Sigmoid colon (tissue), 7 donors: ENCODE measurements around the gene AP5Z1. TPM values are rescaled to one million over a fixed set of nuclear protein-coding genes. Genes with fewer than 3 reads are reported as not detected.

Experiments used
- DNase-seq: peaks from one replicate; pipeline ENCODE4 v3.0.0-alpha.2; 2019
- H3K27ac ChIP-seq, 4 donors: fragments of 200-600 bp; sonication (generic); one replicate each; pipeline ENCODE4 v1.5.1; 2016 to 2019; ENCODE audit warnings: mild to moderate bottlenecking in 1 of 4
- H3K27me3 ChIP-seq, 3 donors: fragments of 200-600 bp; sonication (generic); one replicate each; pipeline ENCODE4 v1.5.1; 2019; ENCODE audit warnings: mild to moderate bottlenecking in 1 of 3
- H3K36me3 ChIP-seq, 4 donors: fragments of 200-600 bp; sonication (generic); one replicate each; pipeline ENCODE4 v1.5.1; 2016 to 2019
- H3K4me1 ChIP-seq, 4 donors: fragments of 200-600 bp; sonication (generic); one replicate each; pipeline ENCODE4 v1.5.1; 2017 to 2019
- H3K4me3 ChIP-seq, 4 donors: fragments of 200-600 bp; sonication (generic); one replicate each; pipeline ENCODE4 v1.5.1; 2017 to 2019; ENCODE audit warnings: mild to moderate bottlenecking in 2 of 4, moderate library complexity in 1 of 4
- H3K9me3 ChIP-seq, 4 donors: fragments of 200-600 bp in 3 of 4; sonication (generic) in 3 of 4; one replicate each; pipeline versions ENCODE4 v1.5.1 to v1.6.1; 2013 to 2019
- EP300 ChIP-seq, 4 donors: sonication (generic); formaldehyde crosslinking; IDR thresholded peaks; one replicate each; pipeline ENCODE4 v1.6.1; 2017; ENCODE audit warnings: antibody characterized with exemption in 4 of 4
- POLR2A ChIP-seq, 2 donors: fragments of 450-650 bp; IDR thresholded peaks; one replicate each; pipeline ENCODE4 v1.6.1; 2016; ENCODE audit warnings: antibody characterized with exemption in 2 of 2, mild to moderate bottlenecking in 2 of 2, moderate library complexity in 2 of 2
- POLR2AphosphoS5 ChIP-seq, 4 donors: sonication (generic); formaldehyde crosslinking; IDR thresholded peaks; one replicate each; pipeline ENCODE4 v1.6.1; 2017; ENCODE audit warnings: antibody characterized with exemption in 4 of 4
- WGBS, 2 donors: extraction: QIAGEN DNeasy Blood & Tissue Kit; methylation state at CpG; one replicate each; pipeline ENCODE4 v1.1.7; 2013; 5-methylcytosine and 5-hydroxymethylcytosine counted together
- intact Hi-C: fragments of 100-400 bp; cut with DNase I; formaldehyde crosslinking; loops from one replicate; pipeline ENCODE4 v1.15.1; 2023
- polyA plus RNA-seq, 3 donors: library from polyadenylated mRNA; stranded (reverse); fragments of 200-250 nt; gene quantifications; one replicate each; pipeline ENCODE4 v1.2.3, GENCODE V29; 2013
- total RNA-seq, 4 donors: library from RNA; depleted of rRNA; stranded (reverse); fragments of >200 nt; gene quantifications; one replicate each; pipeline ENCODE4 v1.1.0, GENCODE V29; 2016
- TF ChIP-seq, protein P1 (sequence below), 4 experiments: fragments of 450-650 bp in 3 of 4; fragments of 200-600 bp in 1 of 4; IDR thresholded peaks; one replicate each; pipeline ENCODE4 v1.5.1; 2016 to 2019; ENCODE audit warnings: antibody characterized with exemption in 4 of 4, mild to moderate bottlenecking in 3 of 4, moderate library complexity in 2 of 4
- donor health status: healthy with polysubstance abuse.
- donor health status: Bipolar disorder and iron deficiency.
- donor health status: healthy.

Gene AP5Z1
- total and polyA plus RNA-seq, 7 donors = 16.8 to 66.0 (median 20.3) TPM

DNA sequence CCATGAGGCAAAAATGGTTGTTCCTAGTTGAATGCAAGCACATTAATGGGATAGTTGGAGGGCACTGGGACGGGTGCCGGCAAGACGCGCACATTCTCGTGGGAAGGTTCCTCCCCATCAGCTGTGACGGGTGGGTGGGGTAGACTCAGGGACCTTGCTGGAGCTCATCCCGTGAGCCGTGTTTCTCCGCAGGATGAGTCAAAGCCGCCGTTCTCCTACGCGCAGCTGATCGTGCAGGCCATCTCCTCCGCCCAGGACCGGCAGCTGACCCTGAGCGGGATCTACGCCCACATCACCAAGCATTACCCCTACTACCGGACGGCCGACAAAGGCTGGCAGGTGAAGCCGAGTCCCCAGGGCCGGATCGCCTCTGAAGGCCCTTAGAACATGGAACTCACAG, 20.4 kb upstream of the AP5Z1 start:
- TF ChIP-seq, protein P1, sequence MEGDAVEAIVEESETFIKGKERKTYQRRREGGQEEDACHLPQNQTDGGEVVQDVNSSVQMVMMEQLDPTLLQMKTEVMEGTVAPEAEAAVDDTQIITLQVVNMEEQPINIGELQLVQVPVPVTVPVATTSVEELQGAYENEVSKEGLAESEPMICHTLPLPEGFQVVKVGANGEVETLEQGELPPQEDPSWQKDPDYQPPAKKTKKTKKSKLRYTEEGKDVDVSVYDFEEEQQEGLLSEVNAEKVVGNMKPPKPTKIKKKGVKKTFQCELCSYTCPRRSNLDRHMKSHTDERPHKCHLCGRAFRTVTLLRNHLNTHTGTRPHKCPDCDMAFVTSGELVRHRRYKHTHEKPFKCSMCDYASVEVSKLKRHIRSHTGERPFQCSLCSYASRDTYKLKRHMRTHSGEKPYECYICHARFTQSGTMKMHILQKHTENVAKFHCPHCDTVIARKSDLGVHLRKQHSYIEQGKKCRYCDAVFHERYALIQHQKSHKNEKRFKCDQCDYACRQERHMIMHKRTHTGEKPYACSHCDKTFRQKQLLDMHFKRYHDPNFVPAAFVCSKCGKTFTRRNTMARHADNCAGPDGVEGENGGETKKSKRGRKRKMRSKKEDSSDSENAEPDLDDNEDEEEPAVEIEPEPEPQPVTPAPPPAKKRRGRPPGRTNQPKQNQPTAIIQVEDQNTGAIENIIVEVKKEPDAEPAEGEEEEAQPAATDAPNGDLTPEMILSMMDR (IDR thresholded peaks at IDR 0.05) = no peak
- Histone ChIP-seq H3K27me3 (no peaks in the 10 kb centered on the region), H3K36me3 (peaks cover 32 to 58% (median 57%) of the 10 kb centered on the region in 4 donors), H3K9me3 (no peaks in the 10 kb centered on the region), H3K4me1 (peaks cover 0 to 15% (median 12%) of the 10 kb centered on the region in 4 donors), H3K4me3 (no peak overlapping the region), H3K27ac (no peak overlapping the region)
- intact Hi-C loops = loop anchor here (2.0 kb wide), 1 partner anchor 72 kb away; the partner anchor contains the start of gene FOXK1
- 93 to 97% methylated on average over 24 of the region's 24 CpGs for WGBS, 2 donors
- no peak for DNase-seq

DNA sequence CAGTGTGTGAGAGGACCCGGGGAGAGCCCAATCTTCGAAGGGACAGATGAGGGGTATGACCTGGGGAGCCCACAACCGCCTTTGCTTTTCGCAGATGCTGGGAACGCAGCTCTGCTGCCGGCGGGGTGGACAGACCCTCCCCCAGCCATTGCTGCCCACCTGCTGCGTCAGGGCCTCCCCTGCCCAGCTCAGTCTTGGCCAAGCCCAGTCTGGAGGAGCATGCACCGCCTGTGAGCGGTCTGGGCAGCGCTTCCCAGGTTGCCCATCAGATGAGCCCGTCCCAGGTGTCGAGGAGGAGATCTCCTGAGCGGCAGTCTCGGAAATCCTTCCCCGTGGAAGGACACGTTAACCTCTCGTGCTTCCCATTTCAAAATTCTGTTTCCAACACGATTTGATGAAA, 17.3 kb upstream of the AP5Z1 start:
- no peak for DNase-seq
- TF ChIP-seq POLR2A (IDR thresholded peaks at IDR 0.05) = no peak
- no peak for TF ChIP-seq EP300 (IDR thresholded peaks at IDR 0.05)
- no peak for TF ChIP-seq POLR2AphosphoS5 (IDR thresholded peaks at IDR 0.05)
- TF ChIP-seq, protein P1 (IDR thresholded peaks at IDR 0.05) = no peak
- no peaks in the 10 kb centered on the region for H3K9me3 ChIP-seq
- H3K27ac ChIP-seq = no peak overlapping the region
- 97% methylated on average over 19 of the region's 19 CpGs for WGBS, 2 donors
- H3K27me3 ChIP-seq = no peaks in the 10 kb centered on the region
- intact Hi-C loops = no loop called here
- H3K36me3 ChIP-seq = peaks cover 57 to 88% (median 87%) of the 10 kb centered on the region in 4 donors
- no peak overlapping the region for H3K4me3 ChIP-seq
- H3K4me1 ChIP-seq = peaks cover 0 to 15% (median 12%) of the 10 kb centered on the region in 4 donors

DNA sequence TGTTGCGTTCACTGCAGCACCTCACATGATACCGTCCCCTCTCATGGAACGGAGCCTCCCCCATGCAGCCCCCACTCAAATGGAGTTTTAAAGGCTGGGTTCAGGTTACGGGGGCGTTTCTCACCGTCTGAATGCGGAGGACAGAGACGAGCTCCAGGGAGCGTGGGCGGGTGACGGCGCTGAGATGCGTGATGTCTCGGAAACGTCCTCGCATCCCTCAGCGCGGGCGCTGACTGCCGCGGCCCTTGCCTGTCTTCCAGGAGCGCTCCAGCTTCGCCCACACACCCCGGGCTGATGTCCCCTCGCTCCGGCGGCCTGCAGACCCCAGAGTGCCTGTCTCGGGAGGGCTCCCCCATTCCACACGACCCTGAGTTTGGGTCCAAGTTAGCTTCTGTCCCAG, 16.6 kb upstream of the AP5Z1 start:
- Histone ChIP-seq H3K36me3 (peaks cover 64 to 95% (median 93%) of the 10 kb centered on the region in 4 donors), H3K4me1 (peaks cover 0 to 15% (median 7%) of the 10 kb centered on the region in 4 donors), H3K4me3 (no peak overlapping the region), H3K27me3 (no peaks in the 10 kb centered on the region), H3K27ac (no peak overlapping the region), H3K9me3 (no peaks in the 10 kb centered on the region)
- intact Hi-C loops = no loop called here
- TF ChIP-seq, protein P1 (IDR thresholded peaks at IDR 0.05) = no peak
- no peak for TF ChIP-seq EP300 (IDR thresholded peaks at IDR 0.05)
- TF ChIP-seq POLR2AphosphoS5 (IDR thresholded peaks at IDR 0.05) = no peak
- no peak for TF ChIP-seq POLR2A (IDR thresholded peaks at IDR 0.05)
- no peak for DNase-seq
- WGBS, 2 donors = 97% methylated on average over 29 of the region's 29 CpGs

DNA sequence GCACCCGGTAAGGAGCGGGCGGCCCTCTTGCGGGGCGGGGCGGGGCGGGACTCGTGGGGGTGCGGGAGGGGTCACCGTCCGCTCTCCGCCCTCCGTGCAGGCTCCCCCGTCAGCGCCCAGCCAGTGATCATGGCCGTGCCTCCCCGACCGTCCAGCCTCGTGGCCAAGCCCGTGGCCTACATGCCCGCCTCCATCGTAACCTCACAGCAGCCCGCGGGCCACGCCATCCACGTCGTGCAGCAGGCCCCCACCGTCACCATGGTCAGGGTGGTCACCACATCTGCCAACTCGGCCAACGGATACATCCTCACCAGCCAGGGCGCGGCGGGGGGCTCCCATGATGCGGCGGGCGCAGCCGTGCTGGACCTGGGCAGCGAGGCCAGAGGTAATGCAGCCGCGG, 16.2 kb upstream of the AP5Z1 start:
- peaks cover 68 to 99% (median 97%) of the 10 kb centered on the region in 4 donors for H3K36me3 ChIP-seq
- whole genome bisulfite sequencing, 2 donors = 96 to 97% methylated on average over 40 of the region's 40 CpGs
- H3K27me3 ChIP-seq = no peaks in the 10 kb centered on the region
- no peak for DNase-seq
- TF ChIP-seq POLR2A (IDR thresholded peaks at IDR 0.05) (no peak), POLR2AphosphoS5 (IDR thresholded peaks at IDR 0.05) (no peak), EP300 (IDR thresholded peaks at IDR 0.05) (no peak)
- TF ChIP-seq, protein P1 (IDR thresholded peaks at IDR 0.05) = no peak
- H3K27ac ChIP-seq = no peak overlapping the region
- H3K4me3 ChIP-seq = no peak overlapping the region
- peaks cover 0 to 15% (median 5%) of the 10 kb centered on the region in 4 donors for H3K4me1 ChIP-seq
- intact Hi-C loops = no loop called here
- H3K9me3 ChIP-seq = no peaks in the 10 kb centered on the region

DNA sequence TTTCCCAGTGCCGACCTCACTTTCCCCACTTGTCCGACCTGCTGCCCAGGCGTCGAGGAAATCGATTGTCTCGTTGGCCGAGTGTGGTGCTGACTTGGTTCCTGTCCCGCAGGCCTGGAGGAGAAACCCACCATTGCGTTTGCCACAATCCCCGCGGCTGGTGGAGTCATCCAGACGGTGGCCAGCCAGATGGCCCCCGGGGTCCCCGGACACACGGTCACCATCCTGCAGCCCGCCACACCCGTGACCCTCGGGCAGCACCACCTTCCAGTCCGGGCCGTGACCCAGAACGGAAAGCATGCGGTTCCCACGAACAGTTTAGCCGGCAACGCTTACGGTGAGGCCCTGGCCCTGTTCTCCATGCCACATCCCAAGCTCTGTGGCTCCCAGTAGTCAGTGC, 14.5 kb upstream of the AP5Z1 start:
- H3K4me3 ChIP-seq = no peak overlapping the region
- no peaks in the 10 kb centered on the region for H3K9me3 ChIP-seq
- TF ChIP-seq POLR2AphosphoS5 (IDR thresholded peaks at IDR 0.05) = no peak
- TF ChIP-seq EP300 (IDR thresholded peaks at IDR 0.05) = no peak
- no peak for TF ChIP-seq POLR2A (IDR thresholded peaks at IDR 0.05)
- TF ChIP-seq, protein P1 (IDR thresholded peaks at IDR 0.05) = no peak
- intact Hi-C loops = no loop called here
- H3K4me1 ChIP-seq = peaks cover 0 to 28% (median 20%) of the 10 kb centered on the region in 4 donors
- no peak for DNase-seq
- peaks cover 62 to 89% (median 79%) of the 10 kb centered on the region in 4 donors for H3K36me3 ChIP-seq
- no peak overlapping the region for H3K27ac ChIP-seq
- H3K27me3 ChIP-seq = no peaks in the 10 kb centered on the region
- WGBS, 2 donors = 96 to 97% methylated on average over 26 of the region's 26 CpGs
